Measurements from ENCODE around the gene NHERF1.

NHERF1 gene

GRCh38 chr17:74744714-74745547 is 3.5 kb upstream of the NHERF1 start:
- peak; percentile 72 for DNase-seq

GRCh38 chr17:74745548-74746177 is 2.8 kb upstream of the NHERF1 start:
- in situ Hi-C loops (cut with HindIII; ENCODE audit: low pct_ligation_motif_present, low pct_unique_long_range_greater_than_20kb, low sequenced_read_pairs) = no loop called here
- no peak for DNase-seq

More at GRCh38 chr17:74744714-74745547, 3.5 kb upstream of the NHERF1 start:
- in situ Hi-C loops (cut with HindIII; ENCODE audit: low pct_ligation_motif_present, low pct_unique_long_range_greater_than_20kb, low sequenced_read_pairs) = no loop called here

- in situ Hi-C loops (cut with HindIII; ENCODE audit: low pct_ligation_motif_present, low pct_unique_long_range_greater_than_20kb, low sequenced_read_pairs) = no loop called here
- no peak for DNase-seq
These were observed 2.1 kb upstream of the NHERF1 start for GRCh38 chr17:74746376-74746775.

GRCh38 chr17:74746922-74747321 is 1.5 kb upstream of the NHERF1 start:
- in situ Hi-C loops (cut with HindIII; ENCODE audit: low pct_ligation_motif_present, low pct_unique_long_range_greater_than_20kb, low sequenced_read_pairs) = no loop called here

GRCh38 chr17:74748279-74748528 is 224 bp upstream of the NHERF1 start:
- DNase-seq = no peak
- in situ Hi-C loops (cut with HindIII; ENCODE audit: low pct_ligation_motif_present, low pct_unique_long_range_greater_than_20kb, low sequenced_read_pairs) = no loop called here

More at GRCh38 chr17:74746922-74747321, 1.5 kb upstream of the NHERF1 start:
- no peak for DNase-seq

GRCh38 chr17:74749279-74750038 is 1.0 kb downstream of the NHERF1 start:
- peak; percentile 68 for DNase-seq
- in situ Hi-C loops (cut with HindIII; ENCODE audit: low pct_ligation_motif_present, low pct_unique_long_range_greater_than_20kb, low sequenced_read_pairs) = no loop called here

- in situ Hi-C loops (cut with HindIII; ENCODE audit: low pct_ligation_motif_present, low pct_unique_long_range_greater_than_20kb, low sequenced_read_pairs) = no loop called here
- DNase-seq = no peak
These were observed 1.6 kb downstream of the NHERF1 start for GRCh38 chr17:74750039-74750326.

- DNase-seq = no peak
- in situ Hi-C loops (cut with HindIII; ENCODE audit: low pct_ligation_motif_present, low pct_unique_long_range_greater_than_20kb, low sequenced_read_pairs) = no loop called here
These were observed 2.1 kb downstream of the NHERF1 start for GRCh38 chr17:74750327-74751069.

- in situ Hi-C loops (cut with HindIII; ENCODE audit: low pct_ligation_motif_present, low pct_unique_long_range_greater_than_20kb, low sequenced_read_pairs) = no loop called here
- no peak for DNase-seq
These were observed 4.0 kb downstream of the NHERF1 start for GRCh38 chr17:74752415-74752814.

- DNase-seq = no peak
- in situ Hi-C loops (cut with HindIII; ENCODE audit: low pct_ligation_motif_present, low pct_unique_long_range_greater_than_20kb, low sequenced_read_pairs) = no loop called here
These were observed 4.5 kb downstream of the NHERF1 start for GRCh38 chr17:74752822-74753401.

- in situ Hi-C loops (cut with HindIII; ENCODE audit: low pct_ligation_motif_present, low pct_unique_long_range_greater_than_20kb, low sequenced_read_pairs) = no loop called here
- no peak for DNase-seq
These were observed 6.4 kb downstream of the NHERF1 start for GRCh38 chr17:74754832-74755231.

- no peak for DNase-seq
- in situ Hi-C loops (cut with HindIII; ENCODE audit: low pct_ligation_motif_present, low pct_unique_long_range_greater_than_20kb, low sequenced_read_pairs) = no loop called here
These were observed 7.1 kb downstream of the NHERF1 start for GRCh38 chr17:74755533-74755932.

GRCh38 chr17:74756891-74757290 is 8.5 kb downstream of the NHERF1 start:
- in situ Hi-C loops (cut with HindIII; ENCODE audit: low pct_ligation_motif_present, low pct_unique_long_range_greater_than_20kb, low sequenced_read_pairs) = no loop called here
- no peak for DNase-seq

- in situ Hi-C loops (cut with HindIII; ENCODE audit: low pct_ligation_motif_present, low pct_unique_long_range_greater_than_20kb, low sequenced_read_pairs) = no loop called here
- DNase-seq = no peak
These were observed 9.1 kb downstream of the NHERF1 start for GRCh38 chr17:74757502-74757901.

GRCh38 chr17:74757931-74758847 is 9.8 kb downstream of the NHERF1 start:
- in situ Hi-C loops (cut with HindIII; ENCODE audit: low pct_ligation_motif_present, low pct_unique_long_range_greater_than_20kb, low sequenced_read_pairs) = no loop called here

GRCh38 chr17:74758848-74759168 is 10.4 kb downstream of the NHERF1 start:
- DNase-seq = peak; percentile 37

More at GRCh38 chr17:74757931-74758847, 9.8 kb downstream of the NHERF1 start:
- DNase-seq = no peak

GRCh38 chr17:74759243-74759801 is 10.9 kb downstream of the NHERF1 start:
- DNase-seq = no peak
- in situ Hi-C loops (cut with HindIII; ENCODE audit: low pct_ligation_motif_present, low pct_unique_long_range_greater_than_20kb, low sequenced_read_pairs) = no loop called here

More at GRCh38 chr17:74758848-74759168, 10.4 kb downstream of the NHERF1 start:
- in situ Hi-C loops (cut with HindIII; ENCODE audit: low pct_ligation_motif_present, low pct_unique_long_range_greater_than_20kb, low sequenced_read_pairs) = no loop called here

- no peak for DNase-seq
- in situ Hi-C loops (cut with HindIII; ENCODE audit: low pct_ligation_motif_present, low pct_unique_long_range_greater_than_20kb, low sequenced_read_pairs) = no loop called here
These were observed 11.5 kb downstream of the NHERF1 start for GRCh38 chr17:74759941-74760340.

All from ACHN (cell line).